ENCODE measurements around the gene INSIG2. TPM values are rescaled to one million over a fixed set of nuclear protein-coding genes. Genes with fewer than 3 reads are reported as not detected.

Gene INSIG2
- total RNA-seq, 1 experiment from 2014 or later: 11.0 TPM

DNA sequence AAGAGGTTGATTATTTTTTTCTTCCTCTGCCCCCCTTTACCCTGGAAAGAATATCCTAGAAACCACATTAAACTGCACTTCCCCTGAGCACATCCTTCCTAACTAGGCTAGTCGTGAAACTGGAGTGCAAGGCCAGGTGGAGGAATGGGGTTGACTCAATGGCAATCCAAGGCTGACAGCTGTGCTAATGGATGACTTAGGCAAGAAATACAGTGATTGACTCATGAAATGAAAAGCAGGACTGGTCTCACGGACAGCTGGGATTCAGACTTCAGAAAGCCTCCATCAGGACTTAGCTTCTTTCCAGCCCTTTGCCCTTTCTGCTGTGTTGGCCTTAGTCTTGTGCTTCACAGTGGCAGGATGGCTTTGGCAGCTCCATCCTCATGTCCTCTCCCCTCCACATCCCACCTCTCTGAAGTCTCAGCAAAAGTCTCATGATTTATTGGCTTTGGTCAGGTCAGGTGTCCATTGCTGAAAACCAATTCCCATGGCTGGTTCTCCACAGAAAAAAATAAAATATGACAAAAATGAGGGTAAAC, 33.8 kb downstream of the INSIG2 start:
- H3K4me1 ChIP-seq: no peaks in the 10 kb centered on the region; the same call in 1 of the 2 replicates
- H3K36me3 ChIP-seq: no peaks in the 10 kb centered on the region
- no peak overlapping the region for H3K4me3 ChIP-seq
- H3K27me3 ChIP-seq: no peaks in the 10 kb centered on the region
- no peak overlapping the region for H3K27ac ChIP-seq
- H3K9me3 ChIP-seq (replicated peaks): no peaks in the 10 kb centered on the region
- peak in 1 of 2 experiments; percentile 9 for DNase-seq

DNA sequence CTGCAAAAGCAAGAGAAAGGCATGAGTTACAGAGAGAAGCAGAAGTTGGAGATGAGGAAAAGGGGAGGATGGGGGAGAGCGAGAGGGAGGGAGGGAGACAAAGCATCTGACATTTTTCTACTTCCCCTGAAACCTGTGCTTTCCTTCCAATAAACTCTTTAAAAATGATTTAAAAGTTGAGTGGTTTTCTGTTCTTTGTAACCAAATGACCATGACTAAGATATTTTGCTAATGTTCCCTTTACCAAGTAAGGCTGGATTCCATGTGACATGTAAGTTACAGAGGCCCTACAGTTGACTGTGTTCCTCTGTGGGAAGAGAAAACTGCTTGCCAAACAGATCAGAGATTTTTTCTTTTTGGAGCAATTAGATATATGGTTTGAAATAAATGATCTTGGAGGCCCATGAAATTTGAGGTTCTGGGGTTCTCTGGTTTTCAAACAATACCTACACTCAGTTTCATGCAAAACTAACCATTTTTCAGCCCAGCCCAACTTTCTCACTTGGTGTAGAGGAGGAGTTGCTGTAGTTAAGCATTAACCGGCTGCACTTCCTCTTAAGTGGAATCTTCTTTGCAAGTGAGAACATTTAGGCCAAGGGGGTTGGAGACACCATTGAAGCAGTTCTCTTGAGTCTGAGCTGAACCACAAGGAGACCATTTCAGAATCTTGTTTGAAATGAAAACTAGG, 34.5 kb downstream of the INSIG2 start:
- H3K36me3 ChIP-seq: no peaks in the 10 kb centered on the region
- H3K9me3 ChIP-seq (replicated peaks): no peaks in the 10 kb centered on the region
- H3K27me3 ChIP-seq: no peaks in the 10 kb centered on the region
- H3K27ac ChIP-seq: no peak overlapping the region
- DNase-seq: no peak
- no peaks in the 10 kb centered on the region; the same call in 1 of the 2 replicates for H3K4me1 ChIP-seq
- no peak overlapping the region for H3K4me3 ChIP-seq

DNA sequence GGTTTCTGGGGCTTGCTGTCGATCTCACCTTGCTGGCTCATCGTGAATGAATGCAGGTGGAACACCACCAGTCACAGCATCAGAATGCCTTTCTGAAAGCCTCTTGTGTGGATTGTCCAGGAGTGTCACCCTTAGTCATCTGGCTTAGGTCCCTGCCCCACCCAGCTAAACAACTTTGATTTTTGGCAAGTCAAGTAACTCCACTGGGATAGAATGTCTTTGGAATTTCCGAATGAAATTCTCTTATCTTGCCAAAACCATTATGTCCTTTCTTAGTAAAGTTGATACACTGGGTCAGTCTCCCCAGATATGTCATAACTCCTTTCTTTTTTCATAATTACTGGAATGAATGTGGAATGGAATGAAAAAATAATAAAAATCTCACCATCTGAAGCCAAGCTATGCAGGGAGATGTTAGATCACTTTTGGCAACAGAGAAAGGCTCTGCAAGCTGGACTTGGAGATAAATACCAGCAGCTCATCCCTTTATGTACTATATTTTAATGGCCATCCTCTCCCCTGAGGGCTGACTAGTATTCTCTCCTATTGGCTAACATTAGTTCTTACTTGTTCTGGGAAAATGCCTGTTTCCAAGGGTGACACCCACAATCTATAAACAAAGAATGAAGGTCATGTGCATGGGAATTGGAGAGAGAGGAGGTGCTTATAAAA, 35.4 kb downstream of the INSIG2 start:
- H3K27me3 ChIP-seq: no peaks in the 10 kb centered on the region
- H3K9me3 ChIP-seq (replicated peaks): no peaks in the 10 kb centered on the region
- no peak overlapping the region for H3K27ac ChIP-seq
- no peaks in the 10 kb centered on the region; the same call in 1 of the 2 replicates for H3K4me1 ChIP-seq
- no peak for DNase-seq
- no peak overlapping the region for H3K4me3 ChIP-seq
- no peaks in the 10 kb centered on the region for H3K36me3 ChIP-seq

DNA sequence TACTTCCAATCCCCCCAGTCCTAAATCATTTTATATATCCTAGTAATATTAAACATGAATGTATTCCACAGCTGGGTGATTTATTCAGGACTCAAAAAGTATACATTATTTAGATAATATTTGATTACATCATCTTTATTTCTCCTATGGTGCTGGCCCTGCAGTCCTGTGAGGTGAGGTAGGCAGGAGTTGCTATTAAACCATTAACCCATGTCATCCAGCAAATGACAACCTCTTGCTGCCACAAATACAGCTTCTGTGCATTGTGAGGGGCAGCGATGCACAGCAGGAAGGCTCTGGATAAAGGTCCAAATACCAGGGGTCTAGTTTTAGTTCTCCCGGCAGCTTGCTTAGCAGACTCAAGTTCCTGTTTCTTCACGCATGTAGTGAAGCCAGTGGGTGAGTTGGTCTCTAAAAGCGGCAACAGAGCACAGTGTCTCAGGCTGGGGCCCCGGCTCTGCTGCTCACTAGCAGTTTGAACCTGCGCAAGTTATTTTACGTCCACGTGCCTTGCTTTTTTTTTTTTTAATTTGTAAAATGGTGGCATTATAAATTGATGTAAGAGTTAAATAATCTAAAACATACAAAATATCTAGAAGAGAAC, 36.1 kb downstream of the INSIG2 start:
- no peak overlapping the region for H3K27ac ChIP-seq
- no peaks in the 10 kb centered on the region for H3K36me3 ChIP-seq
- no peak for DNase-seq

DNA sequence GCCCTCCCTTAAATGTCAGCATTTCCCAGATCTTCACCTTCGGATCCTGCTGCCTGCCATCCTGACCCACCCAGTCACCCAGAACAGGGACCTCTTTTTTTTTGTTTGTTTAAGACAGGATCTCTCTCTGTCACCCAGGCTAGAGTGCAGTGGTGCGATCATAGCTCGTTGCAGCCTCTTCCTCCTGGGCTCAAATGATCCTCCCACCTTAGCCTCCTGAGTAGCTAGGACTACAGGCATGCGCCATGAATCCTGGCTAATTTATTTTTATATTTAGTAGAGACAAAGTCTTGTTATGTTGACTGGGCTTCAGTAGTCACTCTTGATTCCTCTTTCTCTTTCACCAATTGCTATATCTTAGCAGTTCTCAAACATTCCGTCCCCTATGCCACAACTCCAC, 39.0 kb downstream of the INSIG2 start:
- DNase-seq: no peak
- no peak overlapping the region for H3K4me3 ChIP-seq
- H3K4me1 ChIP-seq: no peaks in the 10 kb centered on the region
- H3K27me3 ChIP-seq: no peaks in the 10 kb centered on the region
- no peak overlapping the region for H3K27ac ChIP-seq
- no peaks in the 10 kb centered on the region for H3K9me3 ChIP-seq (replicated peaks)
- H3K36me3 ChIP-seq: no peaks in the 10 kb centered on the region

More for the DNA sequence above, 36.1 kb downstream of the INSIG2 start:
- Histone ChIP-seq H3K9me3 (replicated peaks) (no peaks in the 10 kb centered on the region), H3K27me3 (no peaks in the 10 kb centered on the region), H3K4me1 (no peaks in the 10 kb centered on the region; the same call in 1 of the 2 replicates), H3K4me3 (no peak overlapping the region)

DNA sequence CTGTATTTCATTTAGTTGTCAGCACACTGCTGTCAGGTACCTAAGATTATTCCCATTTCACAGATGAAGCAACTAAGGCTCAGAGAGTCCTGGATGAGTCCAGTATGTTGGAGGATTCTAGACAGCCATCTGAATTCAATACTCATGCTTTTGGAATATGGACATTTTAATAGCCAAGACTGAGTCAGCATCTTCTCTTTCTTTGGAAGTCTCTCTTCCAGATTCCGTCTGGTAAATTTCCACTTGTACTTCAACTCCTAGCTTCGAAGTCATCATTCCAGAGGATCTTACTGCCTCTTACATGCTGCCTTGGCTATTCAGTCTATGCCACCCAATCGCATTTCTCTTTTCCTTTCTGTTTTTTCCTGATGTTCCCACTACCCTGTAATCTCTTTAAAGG, 40.6 kb downstream of the INSIG2 start:
- Histone ChIP-seq H3K4me3 (no peak overlapping the region), H3K36me3 (no peaks in the 10 kb centered on the region), H3K27ac (no peak overlapping the region), H3K27me3 (no peaks in the 10 kb centered on the region), H3K4me1 (no peaks in the 10 kb centered on the region), H3K9me3 (replicated peaks) (no peaks in the 10 kb centered on the region)
- DNase-seq: no peak

DNA sequence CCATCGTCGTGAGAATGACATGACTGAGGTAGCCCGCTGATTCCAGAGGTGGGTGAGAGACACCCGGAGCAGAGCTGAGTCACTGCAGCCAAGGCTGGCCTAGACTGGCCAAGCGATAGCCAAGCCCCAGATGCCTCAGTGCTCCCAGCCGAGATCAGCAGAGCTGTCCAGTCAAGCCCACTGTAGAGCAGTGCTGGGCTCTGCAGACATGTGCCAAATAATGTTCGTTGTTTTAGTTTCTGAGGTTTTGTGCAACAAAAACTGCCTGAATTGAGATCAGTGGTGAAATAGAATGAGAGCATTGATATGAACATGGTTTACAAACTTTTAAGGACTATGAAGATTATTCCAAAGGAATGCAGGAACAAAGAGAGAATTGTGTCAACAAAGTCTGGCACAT, 42.1 kb downstream of the INSIG2 start:
- Histone ChIP-seq H3K27me3 (no peaks in the 10 kb centered on the region), H3K27ac (no peak overlapping the region), H3K4me3 (no peak overlapping the region), H3K36me3 (no peaks in the 10 kb centered on the region), H3K4me1 (peaks cover 11% of the 10 kb centered on the region), H3K9me3 (replicated peaks) (no peaks in the 10 kb centered on the region)
- peak in 1 of 2 experiments; percentile 6 for DNase-seq

DNA sequence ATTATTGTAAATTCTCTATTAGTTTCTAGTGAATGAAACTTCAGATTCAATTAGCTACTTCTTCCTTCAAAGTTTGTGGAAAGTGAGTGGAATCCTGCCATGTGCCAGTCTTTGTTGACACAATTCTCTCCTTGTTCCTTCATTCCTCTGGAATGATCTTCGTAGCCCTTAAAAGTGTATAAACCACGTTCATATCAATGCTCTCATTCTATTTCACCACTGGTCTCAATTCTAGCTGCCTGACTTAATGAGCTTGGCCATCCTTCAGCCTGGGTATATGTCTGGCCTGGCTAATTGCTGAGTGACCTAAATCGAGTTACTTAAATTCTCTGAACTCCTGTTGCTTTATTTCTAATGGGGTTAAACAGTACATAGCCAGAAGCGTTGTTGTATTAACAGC, 43.5 kb downstream of the INSIG2 start:
- Histone ChIP-seq H3K27ac (no peak overlapping the region), H3K36me3 (no peaks in the 10 kb centered on the region), H3K9me3 (replicated peaks) (no peaks in the 10 kb centered on the region), H3K4me3 (no peak overlapping the region), H3K4me1 (peaks cover 11% of the 10 kb centered on the region), H3K27me3 (no peaks in the 10 kb centered on the region)
- DNase-seq: no peak

DNA sequence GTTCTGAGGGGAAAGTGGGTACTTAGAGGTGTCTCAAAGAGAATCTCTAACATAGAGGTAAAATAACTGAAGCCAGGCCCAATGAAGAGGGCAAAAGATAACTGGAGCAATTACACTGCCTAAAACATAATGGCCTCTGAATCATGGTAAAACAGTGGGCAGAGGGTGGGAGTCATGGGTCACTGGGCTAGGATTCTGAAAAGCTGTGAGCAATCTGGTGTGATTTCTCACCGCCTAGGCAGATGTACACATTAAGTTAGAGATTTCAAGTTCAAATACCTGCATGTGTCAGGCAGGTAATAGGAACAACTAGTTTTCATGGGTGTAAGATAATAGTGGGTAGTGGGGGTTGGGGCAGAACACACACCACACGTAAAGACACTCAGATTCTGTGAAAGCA, 45.6 kb downstream of the INSIG2 start:
- Histone ChIP-seq H3K36me3 (no peaks in the 10 kb centered on the region), H3K4me3 (no peak overlapping the region), H3K4me1 (peaks cover 11% of the 10 kb centered on the region), H3K27me3 (no peaks in the 10 kb centered on the region), H3K27ac (no peak overlapping the region), H3K9me3 (replicated peaks) (no peaks in the 10 kb centered on the region)
- no peak for DNase-seq

DNA sequence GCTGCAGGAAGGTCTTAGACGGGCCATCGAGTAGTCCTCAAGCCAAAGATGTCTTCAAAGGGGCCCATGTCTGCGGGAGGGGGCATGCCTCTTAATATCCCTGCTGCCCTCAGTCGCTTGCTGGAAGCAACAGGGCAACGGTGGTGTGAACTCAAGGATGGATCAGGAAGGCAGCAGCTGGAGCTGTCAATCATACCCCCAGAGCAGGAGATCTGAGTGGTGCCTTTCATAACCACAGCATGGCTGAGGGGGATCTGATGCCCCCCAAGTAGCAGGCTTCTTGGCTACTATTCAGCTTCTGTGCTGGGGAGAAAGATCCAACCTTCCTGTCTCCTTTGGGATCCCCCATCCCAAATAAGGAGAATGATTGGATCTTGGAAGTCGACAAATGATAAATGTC, 46.4 kb downstream of the INSIG2 start:
- Histone ChIP-seq H3K9me3 (replicated peaks) (no peaks in the 10 kb centered on the region), H3K4me3 (no peak overlapping the region), H3K27ac (no peak overlapping the region), H3K36me3 (no peaks in the 10 kb centered on the region), H3K4me1 (peaks cover 11% of the 10 kb centered on the region), H3K27me3 (no peaks in the 10 kb centered on the region)
- peak; percentile 83 to 91 for DNase-seq

DNA sequence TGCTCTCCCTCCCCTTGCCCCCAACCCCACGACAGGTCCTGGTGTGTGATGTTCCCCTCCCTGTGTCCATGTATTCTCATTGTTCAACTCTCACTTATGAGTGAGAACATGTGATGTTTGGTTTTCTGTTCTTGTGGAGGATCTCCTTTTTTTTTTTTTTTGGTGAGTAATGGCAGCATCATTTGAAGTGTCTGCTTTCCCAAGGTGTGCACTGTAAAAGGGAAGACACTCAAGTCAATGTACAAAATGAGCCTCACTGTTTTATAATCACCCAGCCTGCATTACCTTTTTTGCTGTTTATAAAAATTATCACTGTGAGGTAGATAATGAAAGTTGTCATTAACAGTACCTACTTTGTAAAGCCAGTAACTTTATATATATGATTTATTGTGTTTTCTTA, 56.9 kb downstream of the INSIG2 start:
- Histone ChIP-seq H3K27me3 (no peaks in the 10 kb centered on the region), H3K4me3 (no peak overlapping the region), H3K27ac (no peak overlapping the region), H3K9me3 (replicated peaks) (no peaks in the 10 kb centered on the region), H3K36me3 (no peaks in the 10 kb centered on the region), H3K4me1 (no peaks in the 10 kb centered on the region)
- DNase-seq: no peak

DNA sequence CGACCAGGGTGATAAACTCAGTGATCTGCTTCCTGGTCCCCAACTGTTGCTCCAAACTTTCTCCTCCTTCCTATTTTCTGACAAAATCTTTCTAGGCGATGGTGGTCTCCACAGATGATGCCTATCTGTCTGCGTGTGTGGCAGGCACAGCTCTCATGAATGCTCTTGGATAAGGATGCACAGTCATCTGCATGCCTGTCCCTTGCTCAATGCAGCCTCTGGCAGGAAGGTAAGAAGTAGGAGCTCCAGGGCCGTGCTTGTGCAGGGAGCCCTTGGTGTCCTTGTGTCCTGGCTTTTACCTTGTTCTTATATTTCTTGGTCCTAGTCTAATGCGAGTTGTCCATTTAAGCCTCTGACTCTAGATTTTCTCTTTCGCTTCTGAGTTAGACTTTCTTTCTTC, 57.5 kb downstream of the INSIG2 start:
- H3K27ac ChIP-seq: no peak overlapping the region
- no peaks in the 10 kb centered on the region for H3K4me1 ChIP-seq
- no peaks in the 10 kb centered on the region for H3K27me3 ChIP-seq
- DNase-seq: no peak
- no peaks in the 10 kb centered on the region for H3K36me3 ChIP-seq
- H3K4me3 ChIP-seq: no peak overlapping the region
- no peaks in the 10 kb centered on the region for H3K9me3 ChIP-seq (replicated peaks)

DNA sequence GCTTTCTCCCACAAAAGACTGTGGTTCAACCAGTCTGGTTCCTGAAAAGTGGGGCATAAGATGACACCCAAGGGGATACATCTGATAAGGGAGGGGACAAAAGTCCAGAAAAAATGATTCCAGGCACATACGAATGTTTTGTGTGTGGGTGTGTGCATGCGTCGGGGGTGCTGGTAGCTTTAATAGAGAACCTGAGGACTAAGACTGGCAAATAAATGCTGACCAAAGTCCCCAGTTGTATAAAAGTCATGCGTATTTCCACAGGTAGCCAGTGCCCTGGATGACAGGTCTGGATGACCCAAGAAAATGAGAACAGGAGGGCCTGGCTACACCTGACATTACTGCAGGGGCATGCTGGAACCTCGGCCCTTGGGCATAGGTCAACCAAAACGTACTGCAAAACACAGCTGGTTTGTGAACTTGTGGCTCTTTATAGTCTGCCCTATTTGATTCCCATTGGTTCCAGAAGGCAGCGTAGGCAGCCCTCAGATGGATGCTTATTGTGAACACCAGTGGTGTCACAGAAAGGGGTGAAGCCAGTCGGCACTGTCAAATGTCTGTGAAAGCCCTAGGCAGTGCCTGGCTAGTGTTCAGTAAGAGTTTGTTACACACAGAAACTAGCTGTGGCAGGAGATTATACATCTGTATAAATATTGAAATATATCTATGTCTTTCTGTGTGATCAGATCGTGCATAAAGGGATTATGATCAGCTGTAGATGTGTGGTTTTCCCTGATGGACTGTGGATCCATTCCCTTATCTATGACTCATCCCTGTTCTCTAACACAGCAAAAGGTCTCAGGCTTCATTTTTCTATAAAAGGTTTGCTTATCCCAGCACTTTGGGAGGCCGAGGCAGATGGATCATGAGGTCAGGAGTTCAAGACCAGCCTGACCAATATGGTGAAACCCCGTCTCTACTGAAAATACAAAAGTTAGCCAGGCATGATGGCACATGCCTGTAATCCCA, 58.3 kb downstream of the INSIG2 start:
- Histone ChIP-seq H3K4me1 (no peaks in the 10 kb centered on the region), H3K36me3 (no peaks in the 10 kb centered on the region), H3K9me3 (replicated peaks) (no peaks in the 10 kb centered on the region), H3K27me3 (no peaks in the 10 kb centered on the region), H3K27ac (no peak overlapping the region), H3K4me3 (no peak overlapping the region)
- no peak for DNase-seq

DNA sequence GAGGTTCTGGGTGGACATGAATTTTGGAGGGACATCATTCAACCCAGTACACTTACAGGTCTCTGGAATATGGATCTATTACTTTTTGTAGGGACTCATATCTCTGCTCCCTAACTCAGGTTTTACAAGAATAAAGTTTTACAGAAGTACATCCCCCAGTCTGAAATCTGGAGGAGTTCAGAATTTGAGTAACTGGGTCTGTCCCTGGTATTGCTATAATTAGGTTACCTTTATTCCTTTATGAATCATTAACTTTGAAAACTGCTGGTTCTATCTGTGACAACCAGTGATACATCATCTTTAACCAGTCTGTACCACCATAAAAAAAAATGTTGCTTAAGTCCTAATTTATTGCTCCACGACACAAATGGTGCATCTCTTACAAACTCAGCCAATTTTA, 59.9 kb downstream of the INSIG2 start:
- Histone ChIP-seq H3K4me3 (no peak overlapping the region), H3K4me1 (no peaks in the 10 kb centered on the region), H3K36me3 (no peaks in the 10 kb centered on the region), H3K27me3 (no peaks in the 10 kb centered on the region), H3K27ac (no peak overlapping the region), H3K9me3 (replicated peaks) (no peaks in the 10 kb centered on the region)
- no peak for DNase-seq

Measured in SJCRH30 (cell line).